OCI-LY7 (cell line): ENCODE results near the gene GADL1. TPM values are rescaled to one million over a fixed set of nuclear protein-coding genes. Genes with fewer than 3 reads are reported as not detected.

ENCODE experiments used
- BruUV-seq: library from RNA; stranded (reverse); fragments of 400-500 nt; replicated peaks from 2 replicates; lab custom pipeline; 2021; lab: Mats Ljungman, UMichigan
- CTCF ChIA-PET: fragments of 300-600 bp; sonication (Branson Sonifier 250); formaldehyde crosslinking; loops from one replicate; lab custom pipeline; 2022; ENCODE audit warnings: antibody characterized with exemption; ENCODE audit not compliant: unreplicated experiment; lab: Charles Lee
- POLR2A ChIA-PET: fragments of 300-600 bp; sonication (Branson Sonifier 250); formaldehyde crosslinking; loops from one replicate; lab custom pipeline; 2022; ENCODE audit warnings: antibody characterized with exemption; lab: Charles Lee
- DNase-seq: peaks from one replicate; pipeline ENCODE4 v3.0.0-alpha.2; 2015; ENCODE audit warnings: low spot score
- H2AFZ ChIP-seq: fragments of 200-600 bp; sonication (generic), shearing (Covaris generic); 2 replicates; pipeline ENCODE4 v1.6.1; 2014; ENCODE audit warnings: mild to moderate bottlenecking, antibody characterized with exemption, low read length, moderate library complexity
- H3K27ac ChIP-seq: fragments of 200-600 bp; sonication (generic); 2 replicates; pipeline ENCODE4 v1.5.1; 2014; ENCODE audit warnings: mixed run types, low read depth, mild to moderate bottlenecking, moderate library complexity, low read length, inconsistent platforms; ENCODE audit not compliant: poor library complexity, severe bottlenecking
- H3K36me3 ChIP-seq: fragments of 200-600 bp; sonication (generic); 2 replicates; pipeline ENCODE4 v1.6.1; 2014; ENCODE audit warnings: mild to moderate bottlenecking, antibody characterized with exemption, low read length, moderate library complexity, mixed read lengths; ENCODE audit not compliant: insufficient read depth
- H3K4me1 ChIP-seq: fragments of 200-600 bp; sonication (generic); 2 replicates; pipeline ENCODE4 v1.5.1; 2014; ENCODE audit warnings: mild to moderate bottlenecking, low read length; ENCODE audit not compliant: insufficient read depth, poor library complexity, severe bottlenecking
- H3K4me2 ChIP-seq: fragments of 200-600 bp; sonication (generic); 2 replicates; pipeline ENCODE4 v1.6.1; 2014; ENCODE audit warnings: mild to moderate bottlenecking, low read length
- H3K4me3 ChIP-seq: fragments of 200-600 bp; sonication (generic); 2 replicates; pipeline ENCODE4 v1.5.1; 2014; ENCODE audit warnings: mild to moderate bottlenecking, low read depth, low read length; ENCODE audit not compliant: poor library complexity, severe bottlenecking
- H3K79me2 ChIP-seq: fragments of 200-600 bp; sonication (generic); 2 replicates; pipeline ENCODE4 v1.6.1; 2016; ENCODE audit warnings: low read depth, mild to moderate bottlenecking, low read length, moderate library complexity, mixed read lengths; ENCODE audit not compliant: insufficient read depth
- H3K9me2 ChIP-seq: fragments of 200-600 bp; sonication (generic); 2 replicates; pipeline ENCODE4 v1.6.1; 2016; ENCODE audit warnings: mild to moderate bottlenecking, low read length, mixed read lengths; ENCODE audit not compliant: insufficient read depth
- H3K9me3 ChIP-seq: fragments of 200-600 bp; sonication (generic); 2 replicates; pipeline ENCODE4 v1.6.1; 2014; ENCODE audit warnings: mild to moderate bottlenecking, mixed run types, low read length, mixed read lengths
- H4K20me1 ChIP-seq: fragments of 200-600 bp; sonication (generic); 2 replicates; pipeline ENCODE4 v1.6.1; 2014; ENCODE audit warnings: mild to moderate bottlenecking, antibody characterized with exemption, low read length, moderate library complexity, mixed read lengths; ENCODE audit not compliant: insufficient read depth
- CTCF ChIP-seq: fragments of 200-600 bp; sonication (generic); conservative IDR thresholded peaks from 2 replicates; pipeline ENCODE4 v1.5.1; 2014; ENCODE audit warnings: mild to moderate bottlenecking, antibody characterized with exemption, low read length, moderate library complexity, mixed read lengths
- EZH2phosphoT487 ChIP-seq: fragments of 200-600 bp; sonication (generic); IDR thresholded peaks from 2 replicates; pipeline ENCODE4 v1.6.1; 2018; ENCODE audit warnings: low read depth, borderline replicate concordance, mild to moderate bottlenecking, mixed run types, antibody characterized with exemption, low read length, moderate library complexity, mixed read lengths
- intact Hi-C: fragments of 100-400 bp; cut with micrococcal nuclease; formaldehyde crosslinking; loops from one replicate; pipeline ENCODE4 v1.10.0; 2022; ENCODE audit not compliant: unreplicated experiment
- total RNA-seq, 2 experiments: library from RNA; depleted of rRNA in 1 of 2; stranded (reverse); fragments of >200 nt in 1 of 2; shearing (Covaris generic) in 1 of 2; gene quantifications; 2 replicates each; pipeline ENCODE4 v1.2.3, GENCODE V29; 2014 to 2022

The GADL1 gene
- total RNA-seq, 2 experiments from 2014 or later: not detected

GRCh38 chr3:30924763-30925162, 30.3 kb upstream of the GADL1 start:
- TF ChIP-seq EZH2phosphoT487: no peak
- no peak for TF ChIP-seq CTCF
- Histone ChIP-seq H3K27ac (no peak overlapping the region), H3K9me3 (no peaks in the 10 kb centered on the region), H2AFZ (no peak overlapping the region), H3K36me3 (no peaks in the 10 kb centered on the region), H4K20me1 (no peaks in the 10 kb centered on the region), H3K4me2 (no peak overlapping the region), H3K79me2 (no peaks in the 10 kb centered on the region), H3K4me1 (no peaks in the 10 kb centered on the region), H3K9me2 (no peaks in the 10 kb centered on the region), H3K4me3 (no peak overlapping the region)
- CTCF ChIA-PET: no interaction called here
- POLR2A ChIA-PET: no interaction called here
- intact Hi-C loops: no loop called here
- DNase-seq: no peak
- BruUV-seq: no TSS peak

GRCh38 chr3:30919564-30919963, 25.1 kb upstream of the GADL1 start:
- no peak overlapping the region for H3K4me2 ChIP-seq
- H3K9me2 ChIP-seq: no peaks in the 10 kb centered on the region
- CTCF ChIA-PET: no interaction called here
- no peak for DNase-seq
- H4K20me1 ChIP-seq: no peaks in the 10 kb centered on the region
- TF ChIP-seq CTCF: no peak
- TF ChIP-seq EZH2phosphoT487: no peak
- no peak overlapping the region for H3K27ac ChIP-seq
- no peaks in the 10 kb centered on the region for H3K36me3 ChIP-seq
- BruUV-seq: no TSS peak
- H3K4me1 ChIP-seq: no peaks in the 10 kb centered on the region
- H3K9me3 ChIP-seq: no peaks in the 10 kb centered on the region
- POLR2A ChIA-PET: no interaction called here
- intact Hi-C loops: no loop called here
- H3K4me3 ChIP-seq: no peak overlapping the region
- H2AFZ ChIP-seq: no peak overlapping the region
- no peaks in the 10 kb centered on the region for H3K79me2 ChIP-seq

GRCh38 chr3:30918761-30919160, 24.3 kb upstream of the GADL1 start:
- Histone ChIP-seq H3K9me3 (no peaks in the 10 kb centered on the region), H3K4me1 (no peaks in the 10 kb centered on the region), H3K79me2 (no peaks in the 10 kb centered on the region), H3K4me2 (no peak overlapping the region), H4K20me1 (no peaks in the 10 kb centered on the region), H3K4me3 (no peak overlapping the region), H2AFZ (no peak overlapping the region), H3K27ac (no peak overlapping the region), H3K36me3 (no peaks in the 10 kb centered on the region), H3K9me2 (no peaks in the 10 kb centered on the region)
- POLR2A ChIA-PET: no interaction called here
- TF ChIP-seq EZH2phosphoT487 (no peak), CTCF (no peak)
- intact Hi-C loops: no loop called here
- no TSS peak for BruUV-seq
- CTCF ChIA-PET: no interaction called here
- no peak for DNase-seq
